Stimulated activated CD8-positive, alpha-beta memory T cell treated with anti-CD3 and anti-CD28 coated beads, Interleukin-15, amount 100 ng/mL, for 48 hours (primary cell): ENCODE results near the gene GPR61.

Experiments
- DNase-seq, 2 donors: peaks; one replicate each; pipeline ENCODE4 v3.0.0-alpha.2; 2020; ENCODE audit warnings: low read depth in 2 of 2

Gene GPR61

GRCh38 chr1:109535481-109535880, 4.2 kb upstream of the GPR61 start:
- DNase-seq = no peak

GRCh38 chr1:109535971-109536491, 3.6 kb upstream of the GPR61 start:
- no peak for DNase-seq

GRCh38 chr1:109537450-109538178, 2.1 kb upstream of the GPR61 start:
- no peak for DNase-seq

- DNase-seq = no peak
Measured at GRCh38 chr1:109538827-109539555, 681 bp upstream of the GPR61 start.

GRCh38 chr1:109541102-109541501, 1.4 kb downstream of the GPR61 start:
- DNase-seq = no peak

GRCh38 chr1:109542657-109543056, 3.0 kb downstream of the GPR61 start:
- DNase-seq = no peak

GRCh38 chr1:109543283-109543987, 3.8 kb downstream of the GPR61 start:
- no peak for DNase-seq

- no peak for DNase-seq
Measured at GRCh38 chr1:109543988-109544735, 4.5 kb downstream of the GPR61 start.

GRCh38 chr1:109546311-109547109, 6.8 kb downstream of the GPR61 start:
- DNase-seq = peak; percentile 63 to 70

GRCh38 chr1:109547463-109548320, 8.0 kb downstream of the GPR61 start:
- DNase-seq = no peak

GRCh38 chr1:109548321-109549267, 8.9 kb downstream of the GPR61 start, which contains the start of gene GNAI3:
GNAI3 (plus strand) TSS chr1:109548615; CDS start chr1:109548721, 106 bp downstream.
- peak; percentile 89 to 92 for DNase-seq

- DNase-seq = no peak
Measured at GRCh38 chr1:109556563-109556962, 16.9 kb downstream of the GPR61 start.

GRCh38 chr1:109557520-109557919, 17.8 kb downstream of the GPR61 start:
- DNase-seq = no peak

GRCh38 chr1:109559995-109560394, 20.3 kb downstream of the GPR61 start:
- no peak for DNase-seq

- DNase-seq = no peak
Measured at GRCh38 chr1:109564194-109564878, 24.7 kb downstream of the GPR61 start.

- DNase-seq = no peak
Measured at GRCh38 chr1:109565241-109565640, 25.6 kb downstream of the GPR61 start.

- DNase-seq = no peak
Measured at GRCh38 chr1:109566982-109567381, 27.3 kb downstream of the GPR61 start.
